Fibroblast of lung (primary cell): ENCODE results near the gene MYO1D. TPM values are rescaled to one million over a fixed set of nuclear protein-coding genes. Genes with fewer than 3 reads are reported as not detected.

ENCODE experiments used
- DNase-seq, 2 donors: peaks; one replicate each; pipeline versions ENCODE4 v3.0.0 to v3.0.0-alpha.2; 2010; ENCODE audit warnings: low read depth in 2 of 2
- H2AFZ ChIP-seq: 2 replicates; pipeline ENCODE4 v1.5.1; 2012; ENCODE audit warnings: low read length, control low read depth, inconsistent platforms
- H3K27ac ChIP-seq: 2 replicates; pipeline ENCODE4 v1.5.1; 2011; ENCODE audit warnings: low read length, control low read depth; ENCODE audit not compliant: insufficient read depth
- H3K27me3 ChIP-seq: 2 replicates; pipeline ENCODE4 v1.5.1; 2011; ENCODE audit warnings: mild to moderate bottlenecking, low read length; ENCODE audit not compliant: control insufficient read depth, insufficient read depth
- H3K36me3 ChIP-seq: 2 replicates; pipeline ENCODE4 v1.5.1; 2011; ENCODE audit warnings: low read length; ENCODE audit not compliant: control insufficient read depth, insufficient read depth
- H3K4me1 ChIP-seq: 2 replicates; pipeline ENCODE4 v1.5.1; 2011; ENCODE audit warnings: low read length; ENCODE audit not compliant: control insufficient read depth, insufficient read depth; ENCODE audit errors: extremely low read depth
- H3K4me2 ChIP-seq: 2 replicates; pipeline ENCODE4 v1.5.1; 2011; ENCODE audit warnings: low read length, control low read depth; ENCODE audit not compliant: insufficient read depth; ENCODE audit errors: extremely low read depth
- H3K4me3 ChIP-seq, 4 experiments: fragments of 200-600 bp in 1 of 4; sonication (generic) in 1 of 4; replicated peaks in 1 of 4; 2 replicates each; pipeline ENCODE4 v1.5.1; 2011 to 2016; ENCODE audit warnings: low read length in 4 of 4, low read depth in 3 of 4, mild to moderate bottlenecking in 3 of 4, control low read depth in 2 of 4, inconsistent platforms in 1 of 4, mixed read lengths in 1 of 4; ENCODE audit not compliant: insufficient read depth in 1 of 4; ENCODE audit errors: control extremely low read depth in 1 of 4
- H3K79me2 ChIP-seq: 2 replicates; pipeline ENCODE4 v1.5.1; 2012; ENCODE audit warnings: mild to moderate bottlenecking, low read length, inconsistent platforms; ENCODE audit not compliant: control insufficient read depth, insufficient read depth
- H3K9ac ChIP-seq: 2 replicates; pipeline ENCODE4 v1.5.1; 2011; ENCODE audit warnings: mild to moderate bottlenecking, low read length, control low read depth; ENCODE audit not compliant: insufficient read depth
- H3K9me3 ChIP-seq: 2 replicates; pipeline ENCODE4 v1.5.1; 2012; ENCODE audit warnings: low read depth, low read length; ENCODE audit not compliant: control insufficient read depth, insufficient read depth
- H4K20me1 ChIP-seq: 2 replicates; pipeline ENCODE4 v1.5.1; 2011; ENCODE audit warnings: low read length; ENCODE audit not compliant: control insufficient read depth, insufficient read depth; ENCODE audit errors: extremely low read depth
- CTCF ChIP-seq, 2 donors: IDR thresholded peaks in 1 of 2; conservative IDR thresholded peaks in 1 of 2; 1 replicate in 1 of 2; 2 replicates in 1 of 2; pipeline ENCODE4 v1.5.1; 2011 to 2012; ENCODE audit warnings: low read length in 2 of 2, control low read depth in 1 of 2, inconsistent platforms in 1 of 2, low read depth in 1 of 2, mild to moderate bottlenecking in 1 of 2
- EZH2 ChIP-seq: IDR thresholded peaks from 2 replicates; pipeline ENCODE4 v1.5.1; 2012; ENCODE audit warnings: low read length, control low read depth, mild to moderate bottlenecking; ENCODE audit errors: missing control alignments
- polyA plus RNA-seq, 2 donors: library from polyadenylated mRNA; depleted of rRNA in 1 of 2; stranded (reverse) in 1 of 2; unstranded in 1 of 2; fragments of >200 nt; gene quantifications; 2 replicates each; pipeline ENCODE4 v1.2.1, GENCODE V29; 2011 to 2012; ENCODE audit warnings: missing spikeins in 1 of 2
- total RNA-seq: library from RNA; depleted of rRNA; stranded (reverse); fragments of >200 nt; gene quantifications from 2 replicates; pipeline ENCODE4 v1.2.1, GENCODE V29; 2014

The MYO1D gene
- total and polyA plus RNA-seq, 2 donors (not counting 1 experiment from before 2014, with no cell fraction given), result 35.0 to 46.6 TPM

GRCh38 chr17:32593003-32593402 is 283.9 kb downstream of the MYO1D start:
- Histone ChIP-seq H3K36me3 (no peaks in the 10 kb centered on the region), H3K9ac (no peak overlapping the region), H3K4me3 (no peak overlapping the region), H3K79me2 (no peaks in the 10 kb centered on the region), H3K9me3 (no peaks in the 10 kb centered on the region), H4K20me1 (no peaks in the 10 kb centered on the region), H3K27ac (no peak overlapping the region), H3K27me3 (no peaks in the 10 kb centered on the region), H3K4me2 (no peak overlapping the region), H3K4me1 (no peaks in the 10 kb centered on the region), H2AFZ (no peak overlapping the region)
- no peak for DNase-seq
- TF ChIP-seq EZH2, result no peak
- TF ChIP-seq CTCF (conservative IDR thresholded peaks at IDR 0.05 in 1 of 2, IDR thresholded peaks at IDR 0.05 in 1 of 2; ENCODE audit: low read depth in 1 of 2, low read length in 2 of 2), result no peak

GRCh38 chr17:32591405-32591804 is 285.5 kb downstream of the MYO1D start:
- Histone ChIP-seq H3K27ac (no peak overlapping the region), H2AFZ (no peak overlapping the region), H3K4me3 (no peak overlapping the region), H3K27me3 (no peaks in the 10 kb centered on the region), H3K9ac (no peak overlapping the region), H3K4me2 (no peak overlapping the region), H4K20me1 (no peaks in the 10 kb centered on the region), H3K36me3 (no peaks in the 10 kb centered on the region), H3K79me2 (no peaks in the 10 kb centered on the region), H3K9me3 (no peaks in the 10 kb centered on the region), H3K4me1 (no peaks in the 10 kb centered on the region)
- DNase-seq, result no peak
- TF ChIP-seq EZH2 (no peak), CTCF (conservative IDR thresholded peaks at IDR 0.05 in 1 of 2, IDR thresholded peaks at IDR 0.05 in 1 of 2; ENCODE audit: low read depth in 1 of 2, low read length in 2 of 2) (no peak)

GRCh38 chr17:32590974-32591373 is 285.9 kb downstream of the MYO1D start:
- Histone ChIP-seq H3K4me1 (no peaks in the 10 kb centered on the region), H3K27ac (no peak overlapping the region), H3K4me2 (no peak overlapping the region), H3K9ac (no peak overlapping the region), H2AFZ (no peak overlapping the region), H3K27me3 (no peaks in the 10 kb centered on the region), H3K36me3 (no peaks in the 10 kb centered on the region), H4K20me1 (no peaks in the 10 kb centered on the region), H3K4me3 (no peak overlapping the region), H3K9me3 (no peaks in the 10 kb centered on the region), H3K79me2 (no peaks in the 10 kb centered on the region)
- no peak for DNase-seq
- TF ChIP-seq EZH2 (no peak), CTCF (conservative IDR thresholded peaks at IDR 0.05 in 1 of 2, IDR thresholded peaks at IDR 0.05 in 1 of 2; ENCODE audit: low read depth in 1 of 2, low read length in 2 of 2) (no peak)
